GM12801 (cell line): ENCODE results near the gene RAP1GAP2.

ENCODE experiments used
- TF ChIP-seq, protein P1 (sequence below): IDR thresholded peaks from one replicate; pipeline ENCODE4 v1.5.1; 2011; ENCODE audit warnings: control low read depth; ENCODE audit not compliant: insufficient read length; ENCODE audit errors: extremely low read depth

RAP1GAP2 gene

DNA sequence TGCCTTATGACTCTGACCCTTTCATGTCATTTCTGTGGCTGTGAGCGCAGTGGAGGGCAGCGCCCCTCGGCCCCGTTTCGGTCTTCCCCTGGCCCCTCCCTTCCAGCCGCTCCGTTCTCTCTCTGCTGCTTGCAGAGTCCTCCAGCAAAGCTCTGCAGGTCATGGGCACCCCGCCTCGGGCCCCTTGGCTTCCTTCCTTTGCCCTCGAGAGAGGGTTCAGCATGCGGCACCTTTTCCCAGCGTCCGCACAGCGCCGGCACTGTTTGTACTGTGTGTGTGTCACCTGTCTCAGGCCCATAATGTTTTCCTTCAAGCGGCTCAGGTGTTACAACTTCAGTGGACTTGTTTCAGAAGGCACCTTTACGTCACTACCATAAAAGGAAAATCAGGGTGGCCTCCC, 98.5 kb downstream of the RAP1GAP2 start:
- TF ChIP-seq, protein P1, sequence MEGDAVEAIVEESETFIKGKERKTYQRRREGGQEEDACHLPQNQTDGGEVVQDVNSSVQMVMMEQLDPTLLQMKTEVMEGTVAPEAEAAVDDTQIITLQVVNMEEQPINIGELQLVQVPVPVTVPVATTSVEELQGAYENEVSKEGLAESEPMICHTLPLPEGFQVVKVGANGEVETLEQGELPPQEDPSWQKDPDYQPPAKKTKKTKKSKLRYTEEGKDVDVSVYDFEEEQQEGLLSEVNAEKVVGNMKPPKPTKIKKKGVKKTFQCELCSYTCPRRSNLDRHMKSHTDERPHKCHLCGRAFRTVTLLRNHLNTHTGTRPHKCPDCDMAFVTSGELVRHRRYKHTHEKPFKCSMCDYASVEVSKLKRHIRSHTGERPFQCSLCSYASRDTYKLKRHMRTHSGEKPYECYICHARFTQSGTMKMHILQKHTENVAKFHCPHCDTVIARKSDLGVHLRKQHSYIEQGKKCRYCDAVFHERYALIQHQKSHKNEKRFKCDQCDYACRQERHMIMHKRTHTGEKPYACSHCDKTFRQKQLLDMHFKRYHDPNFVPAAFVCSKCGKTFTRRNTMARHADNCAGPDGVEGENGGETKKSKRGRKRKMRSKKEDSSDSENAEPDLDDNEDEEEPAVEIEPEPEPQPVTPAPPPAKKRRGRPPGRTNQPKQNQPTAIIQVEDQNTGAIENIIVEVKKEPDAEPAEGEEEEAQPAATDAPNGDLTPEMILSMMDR = no peak

DNA sequence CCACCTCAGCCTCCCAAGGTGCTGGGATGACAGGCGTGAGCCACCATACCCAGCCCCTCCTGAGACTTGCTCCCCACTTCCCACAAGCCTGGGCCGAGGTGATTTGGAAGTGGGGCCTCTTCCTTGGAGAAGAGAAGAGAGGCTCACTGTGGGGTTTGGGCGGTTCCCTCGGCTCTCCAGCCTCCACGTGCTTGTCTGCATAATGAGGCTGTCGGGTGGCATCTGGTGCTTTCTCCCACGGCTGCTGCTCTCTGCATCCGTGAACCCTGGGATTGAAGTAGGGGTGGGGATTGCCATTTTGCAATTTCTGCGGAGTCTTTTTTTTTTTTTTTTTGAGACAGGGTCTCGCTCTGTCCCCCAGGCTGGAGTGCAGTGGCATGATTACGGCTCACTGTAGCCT, 101.4 kb downstream of the RAP1GAP2 start:
- TF ChIP-seq, protein P1 = no peak

DNA sequence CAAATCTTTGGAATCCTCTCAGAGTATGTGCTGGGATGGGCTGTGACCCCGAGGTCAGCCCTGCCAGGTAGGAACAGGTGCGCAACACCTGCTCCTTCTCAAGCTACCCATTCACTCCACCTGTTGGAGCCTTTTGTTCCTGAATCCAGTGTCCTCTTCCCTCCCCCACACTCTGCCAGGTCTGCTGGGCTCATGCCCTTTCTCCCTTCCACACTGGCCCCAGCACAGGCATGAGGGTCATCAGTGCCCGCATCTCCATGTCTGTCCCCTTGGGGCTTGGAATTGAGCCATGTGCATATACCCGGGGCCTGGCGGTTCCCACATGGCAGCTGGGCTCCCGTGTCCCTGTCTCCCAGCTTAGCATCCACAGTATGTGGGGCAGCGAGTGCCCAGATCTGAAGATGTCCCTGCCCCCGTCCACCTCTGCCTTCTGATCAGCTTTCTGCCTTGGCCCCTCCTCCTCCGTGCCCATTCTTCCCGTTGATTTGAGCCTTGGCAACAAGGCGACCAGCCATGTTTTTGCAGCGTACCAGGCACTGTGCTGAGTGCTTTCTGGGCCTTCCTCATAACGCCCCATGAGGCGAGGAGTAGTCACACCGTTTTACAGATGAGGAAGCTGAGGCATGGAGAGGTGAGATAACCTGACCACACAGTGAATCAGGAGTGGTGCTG, 102.2 kb downstream of the RAP1GAP2 start:
- TF ChIP-seq, protein P1 = no peak

DNA sequence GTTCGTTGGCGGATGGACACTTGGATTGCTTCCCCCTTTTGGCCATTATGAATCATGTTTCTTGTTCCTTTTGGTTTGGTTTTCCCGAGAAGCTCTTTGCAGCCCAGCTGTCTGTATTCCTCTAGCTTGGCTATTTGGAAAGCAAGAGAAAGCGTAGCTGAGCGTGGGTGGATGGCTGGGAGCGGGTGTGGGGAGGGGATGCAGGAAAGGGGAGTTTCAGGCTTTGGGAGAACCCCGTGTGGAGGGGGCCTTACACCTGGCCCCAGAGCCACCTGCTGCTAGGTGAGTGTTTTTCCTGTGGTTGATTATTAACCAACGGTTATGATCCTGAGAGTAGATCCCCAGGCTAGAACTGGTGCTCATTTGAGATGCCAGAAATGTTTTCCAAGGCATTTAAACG, 103.7 kb downstream of the RAP1GAP2 start:
- TF ChIP-seq, protein P1 = no peak

DNA sequence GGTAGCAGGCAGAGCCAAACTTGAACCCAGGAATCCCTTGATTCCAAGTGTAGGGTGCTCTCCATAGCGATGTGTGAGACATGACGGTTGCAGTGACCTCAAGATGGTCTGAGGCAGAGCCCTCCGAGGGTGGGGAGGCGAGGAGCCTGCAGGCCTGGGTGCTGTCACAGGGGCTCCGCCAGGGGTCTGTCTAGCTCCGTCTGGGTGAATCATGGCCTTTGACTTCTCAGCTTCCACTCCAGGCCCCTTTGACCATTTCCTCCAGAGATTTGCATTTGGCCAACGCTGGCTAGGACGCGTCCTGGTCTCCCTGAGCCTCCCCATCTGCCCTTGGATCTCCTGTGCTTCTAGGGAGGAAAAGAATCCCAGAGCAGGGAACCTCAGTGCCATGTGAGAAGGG, 104.6 kb downstream of the RAP1GAP2 start:
- TF ChIP-seq, protein P1 = no peak

DNA sequence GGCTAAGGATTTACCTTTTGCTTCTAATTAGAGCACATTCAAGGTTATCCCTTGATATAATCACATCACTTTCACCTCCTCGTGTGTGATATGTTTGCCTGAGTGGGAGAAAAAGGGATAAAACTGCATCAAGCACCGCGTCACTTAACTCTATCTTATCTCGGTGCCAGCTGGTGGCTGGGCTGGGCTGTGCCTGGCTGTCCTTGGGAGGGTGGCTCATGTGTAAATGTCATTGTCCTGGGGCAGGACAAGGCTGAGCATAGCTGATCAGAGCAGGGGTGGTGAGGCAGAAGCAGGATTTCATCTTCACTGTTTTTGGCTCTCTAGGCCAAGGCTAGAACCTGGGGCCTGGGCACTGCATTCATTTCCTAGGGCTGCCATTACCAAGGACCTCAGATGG, 105.3 kb downstream of the RAP1GAP2 start:
- TF ChIP-seq, protein P1 = no peak

DNA sequence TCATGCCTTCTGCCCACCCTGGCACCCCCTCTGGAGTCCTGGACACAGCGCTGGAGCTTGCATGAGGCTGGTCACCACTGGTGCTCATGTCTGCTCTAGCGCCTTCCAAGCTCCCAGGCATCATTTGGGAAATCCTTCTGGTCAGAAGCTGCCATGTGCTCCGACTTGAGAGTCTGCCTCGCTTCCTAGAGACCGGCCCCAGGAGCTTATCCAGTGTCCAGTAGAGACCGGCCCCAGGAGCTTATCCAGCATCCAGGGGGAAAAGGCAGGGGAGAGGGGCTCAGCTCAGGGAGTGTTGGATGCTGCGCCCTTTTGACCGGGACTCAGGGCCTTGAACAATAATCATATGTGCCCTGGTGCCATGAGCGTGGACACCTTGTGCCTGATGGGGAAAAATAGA, 106.3 kb downstream of the RAP1GAP2 start:
- TF ChIP-seq, protein P1 = no peak
